K562 (cell line): ENCODE data around the gene SGSM2. TPM values are rescaled to one million over a fixed set of nuclear protein-coding genes. Genes with fewer than 3 reads are reported as not detected.
A peak's percentile ranks its signal among the peaks of the same experiment; 100 is the strongest.

Source experiments
- ATAC-seq: fragments of 200-7000 bp; cut with Tn5 transposase; 3 replicates; pipeline ENCODE4 v1.9.1; 2020; ENCODE audit warnings: moderate library complexity
- BruUV-seq: library from RNA; stranded (reverse); fragments of 400-500 nt; replicated peaks from 2 replicates; lab custom pipeline; 2021; lab: Mats Ljungman, UMichigan
- CTCF ChIA-PET: fragments of 300-600 bp; formaldehyde crosslinking; extraction: SDS; loops from one replicate; lab custom pipeline; 2021; ENCODE audit warnings: low intra/inter-chr PET ratio; lab: Yijun Ruan, JAX
- POLR2A ChIA-PET: fragments of 300-600, 350-650 bp; sonication (Branson Sonifier 250); formaldehyde crosslinking; extraction: SDS; loops from one replicate; lab custom pipeline; 2021; ENCODE audit warnings: antibody characterized with exemption, inconsistent platforms; lab: Yijun Ruan, JAX
- DNase-seq, 4 experiments: peaks; one replicate each; pipeline versions ENCODE4 v3.0.0 to v3.0.0-alpha.2; 2011 to 2018; ENCODE audit warnings: low spot score in 3 of 4, mixed read lengths in 3 of 4; ENCODE audit errors: extremely low read depth in 1 of 4
- FAIRE-seq: peaks from 2 replicates; lab custom pipeline; 2011; peaks lifted over from hg19 to GRCh38; lab: Jason Lieb, UNC
- H2AFZ ChIP-seq: 2 replicates; pipeline ENCODE4 v1.6.0; 2011; ENCODE audit warnings: low read depth, low read length, control low read depth, inconsistent platforms
- H3K27ac ChIP-seq: fragments of 200-600 bp; 3 replicates; pipeline ENCODE4 v1.8.0; 2011; ENCODE audit warnings: low read depth, mild to moderate bottlenecking, control low read depth, inconsistent platforms, low read length, moderate library complexity, mixed read lengths; ENCODE audit errors: extremely low read depth
- H3K27me3 ChIP-seq, 2 experiments: fragments of 300-600 bp in 1 of 2; 2 replicates in 1 of 2; 3 replicates in 1 of 2; pipeline versions ENCODE4 v1.6.0 to v1.8.0; 2011; ENCODE audit warnings: inconsistent platforms in 2 of 2, low read length in 2 of 2, mild to moderate bottlenecking in 1 of 2, mixed read lengths in 1 of 2, moderate library complexity in 1 of 2; ENCODE audit not compliant: control insufficient read depth in 2 of 2, insufficient read depth in 2 of 2
- H3K36me3 ChIP-seq: fragments of 300-600 bp; 3 replicates; pipeline ENCODE4 v1.8.0; 2011; ENCODE audit warnings: mild to moderate bottlenecking, low read length, inconsistent platforms; ENCODE audit not compliant: control insufficient read depth, insufficient read depth
- H3K4me1 ChIP-seq, 2 experiments: fragments of 200-600 bp in 1 of 2; replicated peaks in 1 of 2; 2 replicates in 1 of 2; 3 replicates in 1 of 2; pipeline versions ENCODE4 v1.5.1 to v1.8.0; 2011; ENCODE audit warnings: inconsistent platforms in 2 of 2, low read length in 2 of 2, mild to moderate bottlenecking in 1 of 2, mixed read lengths in 1 of 2, moderate library complexity in 1 of 2; ENCODE audit not compliant: control insufficient read depth in 2 of 2, insufficient read depth in 2 of 2
- H3K4me2 ChIP-seq: 2 replicates; pipeline ENCODE4 v1.6.1; 2011; ENCODE audit warnings: low read length, control low read depth, inconsistent platforms, mixed read lengths; ENCODE audit not compliant: insufficient read depth
- H3K4me3 ChIP-seq: fragments of 200-600 bp; sonication (generic), shearing (Covaris generic); 2 replicates; pipeline ENCODE4 v1.5.1; 2016; ENCODE audit warnings: control low read depth, inconsistent platforms
- H3K79me2 ChIP-seq: fragments of 200-600 bp; 3 replicates; pipeline ENCODE4 v1.8.0; 2011; ENCODE audit warnings: low read length, inconsistent platforms; ENCODE audit not compliant: control insufficient read depth, insufficient read depth
- H3K9ac ChIP-seq, 2 experiments: 2 replicates each; pipeline versions ENCODE4 v1.6.0 to v1.6.1; 2011; ENCODE audit warnings: low read depth in 2 of 2, low read length in 2 of 2, control low read depth in 1 of 2, inconsistent platforms in 1 of 2, mild to moderate bottlenecking in 1 of 2, mixed read lengths in 1 of 2; ENCODE audit not compliant: insufficient read depth in 1 of 2
- H3K9me1 ChIP-seq: one replicate; pipeline ENCODE4 v1.6.0; 2011; ENCODE audit warnings: inconsistent platforms, mild to moderate bottlenecking, low read length, moderate library complexity; ENCODE audit not compliant: control insufficient read depth, insufficient read depth
- H3K9me3 ChIP-seq: replicated peaks from 2 replicates; pipeline ENCODE4 v1.5.1; 2011; ENCODE audit warnings: low read depth, low read length, inconsistent platforms; ENCODE audit not compliant: control insufficient read depth, insufficient read depth
- H4K20me1 ChIP-seq: replicated peaks from 2 replicates; pipeline ENCODE4 v1.6.1; 2011; ENCODE audit warnings: low read length, inconsistent platforms, mixed read lengths; ENCODE audit not compliant: control insufficient read depth, insufficient read depth
- ESRRA ChIP-seq: fragments of 450-650 bp; IDR thresholded peaks from 2 replicates; pipeline ENCODE4 v1.6.1; 2014; ENCODE audit warnings: low read depth, mild to moderate bottlenecking, moderate library complexity, borderline replicate concordance
- HNRNPLL ChIP-seq: fragments of 200-400 bp; formaldehyde crosslinking; IDR thresholded peaks from 2 replicates; pipeline ENCODE4 v1.6.1; 2017; ENCODE audit warnings: low read length, low read depth, mild to moderate bottlenecking; ENCODE audit not compliant: poor library complexity, severe bottlenecking
- KDM5B ChIP-seq: fragments of 200-600 bp; sonication (generic); IDR thresholded peaks from 2 replicates; pipeline ENCODE4 v1.6.1; 2012; ENCODE audit warnings: low read depth, mild to moderate bottlenecking, moderate library complexity, low read length, control low read depth, inconsistent platforms; ENCODE audit not compliant: insufficient replicate concordance
- MAZ ChIP-seq, 2 experiments: fragments of 450-650 bp in 1 of 2; sonication (generic) in 1 of 2; formaldehyde crosslinking; IDR thresholded peaks in 1 of 2; conservative IDR thresholded peaks in 1 of 2; 2 replicates each; pipeline versions ENCODE4 v1.4.0 to v1.5.0; 2020; ENCODE audit warnings: mild to moderate bottlenecking in 1 of 2, missing genetic modification reagents in 1 of 2
- NCOR1 ChIP-seq: fragments of 450-650 bp; IDR thresholded peaks from 2 replicates; pipeline ENCODE4 v1.6.1; 2016; ENCODE audit warnings: mild to moderate bottlenecking, moderate library complexity
- OTX1 ChIP-seq: fragments of 450-650 bp; formaldehyde crosslinking; IDR thresholded peaks from 2 replicates; pipeline ENCODE4 v1.4.0; 2022; ENCODE audit warnings: mild to moderate bottlenecking
- SUPT5H ChIP-seq: fragments of 450-650 bp; IDR thresholded peaks from 2 replicates; pipeline ENCODE4 v1.6.1; 2016
- TAF9B ChIP-seq: fragments of 450-650 bp; IDR thresholded peaks from 2 replicates; pipeline ENCODE4 v1.6.1; 2018; ENCODE audit warnings: mild to moderate bottlenecking; ENCODE audit not compliant: partially characterized antibody
- ZNF143 ChIP-seq: sonication (generic); formaldehyde crosslinking; IDR thresholded peaks from 2 replicates; pipeline ENCODE4 v1.9.0; 2022; ENCODE audit warnings: mild to moderate bottlenecking, missing genetic modification reagents
- WGBS: fragments of 100-300 bp; shearing (Covaris generic); methylation state at CpG from one replicate; pipeline ENCODE4 v1.1.6; 2016; ENCODE audit warnings: low coverage, mixed read lengths; ENCODE audit not compliant: insufficient coverage; ENCODE audit errors: missing lambda C conversion rate; 5-methylcytosine and 5-hydroxymethylcytosine counted together
- in situ Hi-C: fragments of 300-500 bp; cut with MboI; formaldehyde crosslinking; loops from 4 replicates; pipeline ENCODE4 v1.15.0; 2018; ENCODE audit warnings: inconsistent platforms, mixed read lengths
- intact Hi-C: fragments of 100-400 bp; cut with micrococcal nuclease; formaldehyde crosslinking; loops from 2 replicates; pipeline ENCODE4 v1.14.2; 2022
- polyA plus RNA-seq, 8 experiments: library from polyadenylated mRNA; depleted of rRNA in 4 of 8; stranded (reverse) in 5 of 8; unstranded in 3 of 8; fragments of >200 nt; fragmentation: Nextera tagmentation in 2 of 8; fragmentation: Illumina TruSeq in 1 of 8; extraction: Ambion mirVana in 2 of 8; extraction: Trizol in 1 of 8; gene quantifications; 2 replicates each; pipeline versions ENCODE4 v1.2.1 to v1.2.3, GENCODE V29; 2011 to 2014; ENCODE audit warnings: inconsistent platforms in 1 of 8, missing spikeins in 1 of 8
- total RNA-seq, 7 experiments: library from RNA; depleted of rRNA in 6 of 7; stranded (reverse); fragments of >200 nt in 6 of 7; fragmentation: Illumina TruSeq in 2 of 7; extraction: Trizol in 2 of 7; gene quantifications; 2 replicates each; pipeline versions ENCODE4 v1.2.1 to v1.2.3, GENCODE V29; 2011 to 2021; ENCODE audit warnings: low replicate concordance in 1 of 7
- TF ChIP-seq, protein P1 (sequence below): fragments of 250-450 bp; sonication (Bioruptor Pico); IDR thresholded peaks from 2 replicates; pipeline ENCODE4 v1.8.0; 2022; ENCODE audit warnings: moderate library complexity, mild to moderate bottlenecking, inconsistent platforms

The SGSM2 gene
- total and polyA plus RNA-seq, 9 of the 15 experiments (the other 6 are each of a cell fraction or from before 2014, with no cell fraction given), result 0.20 to 26.3 (median 14.8) TPM

DNA sequence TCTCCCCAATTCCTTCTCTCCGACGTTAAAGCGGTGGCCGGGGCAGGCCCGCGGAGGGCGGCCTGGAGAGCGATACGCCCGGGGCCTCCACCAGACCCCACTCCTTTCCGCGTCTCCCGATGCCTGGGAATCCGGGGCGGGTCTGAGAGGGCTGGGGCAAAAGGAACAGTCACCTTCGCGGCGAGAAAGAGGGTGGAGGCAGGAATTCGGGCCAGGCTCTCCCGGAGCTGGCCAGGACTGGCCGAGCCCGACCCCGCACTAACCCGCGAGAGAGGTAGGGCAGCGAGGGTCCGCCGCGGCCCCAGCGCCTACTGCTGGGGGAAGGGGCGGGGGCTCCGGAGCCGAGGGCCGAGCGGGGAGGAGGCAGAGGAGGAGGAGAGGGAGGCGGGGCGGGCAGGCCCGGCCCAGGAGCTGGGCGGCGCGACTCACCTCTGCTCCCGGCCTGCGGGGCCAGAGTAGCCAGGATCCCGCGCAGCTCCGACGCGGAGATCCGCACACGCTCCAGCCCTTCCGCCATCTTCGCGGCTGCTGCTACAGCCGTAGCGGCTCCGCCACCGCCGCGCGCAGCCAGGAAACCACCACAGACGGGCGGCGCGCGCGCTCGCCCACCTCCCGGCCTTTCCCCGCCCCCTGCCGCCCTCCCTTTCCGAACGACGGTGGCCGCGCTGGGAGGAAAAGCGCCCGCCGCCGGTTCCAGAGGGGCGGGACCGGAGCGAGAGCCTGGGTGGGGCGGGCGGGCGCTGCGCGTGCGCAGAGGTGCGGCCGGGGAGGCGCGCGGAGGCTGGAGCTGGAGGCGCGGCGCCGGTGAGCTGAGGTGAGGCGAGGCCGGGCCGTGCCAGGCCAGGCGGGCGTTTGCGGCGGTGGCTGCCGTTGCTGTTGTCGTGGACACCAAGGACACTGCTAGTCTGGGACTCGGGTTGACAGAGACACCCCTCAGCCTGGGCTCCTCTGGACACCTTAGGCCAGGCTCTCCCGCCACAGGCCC is 33.8 kb upstream of the SGSM2 start, which contains the start of the genes SMG6 and SRR:
Gene SMG6 (minus strand): TSS at position 582 of the 985 bp plus-strand sequence. CDS start 65 bp downstream, at position 517.
Gene SRR (plus strand): TSS at position 747 of the 985 bp plus-strand sequence. CDS start 11,611 bp downstream, outside the sequence.
- Histone ChIP-seq H2AFZ (peak within 1 kb of the TSS; percentile 90), H3K9me3 (no peaks in the 10 kb centered on the region), H3K9me1 (no peaks in the 10 kb centered on the region), H3K4me1 (peaks cover 9 to 17% of the 10 kb centered on the region in 2 experiments; a peak in 4 of 5 replicates), H3K4me3 (peak within 1 kb of the TSS; percentile 96), H3K4me2 (peak within 1 kb of the TSS; percentile 94), H3K27me3 (no peaks in the 10 kb centered on the region), H3K27ac (peak within 1 kb of the TSS; percentile 83), H3K36me3 (peaks cover 23% of the 10 kb centered on the region; the same call in 2 of the 3 replicates), H3K79me2 (peaks cover 55% of the 10 kb centered on the region), H3K9ac (peak within 1 kb of the TSS; percentile 86 to 100), H4K20me1 (no peaks in the 10 kb centered on the region)
- in situ Hi-C loops, result no loop called here
- WGBS, result 0% methylated on average over 23 of the region's 108 CpGs
- BruUV-seq, result no TSS peak
- FAIRE-seq, result no peak
- intact Hi-C loops, result no loop called here
- DNase-seq, result peak; percentile 90 to 97 (median 93)
- POLR2A ChIA-PET, result interaction anchor here (0.6 to 1.8 kb wide), 8 partner anchors 10 to 167 kb away, joined by 3 to 6 read pairs (median 4); no protein-coding TSS in a partner anchor
- CTCF ChIA-PET, result interaction anchor here (0.7 kb wide), 1 partner anchor 114 kb away, joined by 6 read pairs; no protein-coding TSS in a partner anchor
- ATAC-seq, result peak; percentile 96
- TF ChIP-seq NCOR1, result no peak
- TF ChIP-seq ESRRA, result no peak; the same call in 1 of the 2 replicates
- TF ChIP-seq HNRNPLL, result peak; percentile 81
- TF ChIP-seq ZNF143, result no peak
- peak; percentile 80 to 89 for TF ChIP-seq MAZ (CRISPR knock-in tag; conservative IDR thresholded peaks at IDR 0.05 in 1 of 2, IDR thresholded peaks at IDR 0.05 in 1 of 2)
- no peak for TF ChIP-seq OTX1 (CRISPR knock-in tag)
- peak; percentile 88 for TF ChIP-seq KDM5B
- TF ChIP-seq SUPT5H, result peak; percentile 80
- no peak for TF ChIP-seq TAF9B
- TF ChIP-seq, protein P1, sequence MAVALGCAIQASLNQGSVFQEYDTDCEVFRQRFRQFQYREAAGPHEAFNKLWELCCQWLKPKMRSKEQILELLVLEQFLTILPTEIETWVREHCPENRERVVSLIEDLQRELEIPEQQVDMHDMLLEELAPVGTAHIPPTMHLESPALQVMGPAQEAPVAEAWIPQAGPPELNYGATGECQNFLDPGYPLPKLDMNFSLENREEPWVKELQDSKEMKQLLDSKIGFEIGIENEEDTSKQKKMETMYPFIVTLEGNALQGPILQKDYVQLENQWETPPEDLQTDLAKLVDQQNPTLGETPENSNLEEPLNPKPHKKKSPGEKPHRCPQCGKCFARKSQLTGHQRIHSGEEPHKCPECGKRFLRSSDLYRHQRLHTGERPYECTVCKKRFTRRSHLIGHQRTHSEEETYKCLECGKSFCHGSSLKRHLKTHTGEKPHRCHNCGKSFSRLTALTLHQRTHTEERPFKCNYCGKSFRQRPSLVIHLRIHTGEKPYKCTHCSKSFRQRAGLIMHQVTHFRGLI (CRISPR knock-in tag), result no peak
